ENCODE data around the gene ZNF598.

Gene ZNF598

GRCh38 chr16:1960665-1961630, 48.7 kb downstream of the ZNF598 start (continued):
- TF ChIP-seq PATZ1 (tag by site-specific recombination; IDR thresholded peaks at IDR 0.05) (no peak), ZNF354C (tag by site-specific recombination; IDR thresholded peaks at IDR 0.05; ENCODE audit: borderline replicate concordance, low read depth) (no peak), ZNF792 (tag by site-specific recombination; IDR thresholded peaks at IDR 0.05) (no peak), ZNF266 (tag by site-specific recombination; IDR thresholded peaks at IDR 0.05; ENCODE audit: low read depth) (no peak), ZBTB26 (tag by site-specific recombination; optimal IDR thresholded peaks at IDR 0.05) (peak; percentile 27), MYNN (tag by site-specific recombination; IDR thresholded peaks at IDR 0.05; ENCODE audit: borderline replicate concordance) (no peak), ZNF138 (tag by site-specific recombination; IDR thresholded peaks at IDR 0.05; ENCODE audit: borderline replicate concordance) (no peak), PRDM1 (tag by site-specific recombination; IDR thresholded peaks at IDR 0.05) (no peak), ZFP69B (tag by site-specific recombination; IDR thresholded peaks at IDR 0.05) (no peak), ZBTB17 (tag by site-specific recombination; IDR thresholded peaks at IDR 0.05) (peak; percentile 95), ZXDB (tag by site-specific recombination; IDR thresholded peaks at IDR 0.05) (peak; percentile 74), ZNF768 (tag by site-specific recombination; IDR thresholded peaks at IDR 0.05) (0 out of 2 replicates have a peak, but pooled peaks have one; percentile 19), ZNF155 (tag by site-specific recombination; IDR thresholded peaks at IDR 0.05) (no peak), ZNF23 (tag by site-specific recombination; IDR thresholded peaks at IDR 0.05; ENCODE audit: borderline replicate concordance) (no peak), HOXA7 (CRISPR knock-in tag; IDR thresholded peaks at IDR 0.05; ENCODE audit: borderline replicate concordance) (no peak), ZNF174 (tag by site-specific recombination; IDR thresholded peaks at IDR 0.05) (no peak), ZNF521 (tag by site-specific recombination; IDR thresholded peaks at IDR 0.05) (no peak), ZNF404 (tag by site-specific recombination; IDR thresholded peaks at IDR 0.05) (no peak), YY2 (tag by site-specific recombination; IDR thresholded peaks at IDR 0.05) (no peak), ZBTB48 (tag by site-specific recombination; IDR thresholded peaks at IDR 0.05) (no peak), GLIS1 (tag by site-specific recombination; IDR thresholded peaks at IDR 0.05) (no peak; the same call in 1 of the 2 replicates), OVOL3 (tag by site-specific recombination; IDR thresholded peaks at IDR 0.05) (0 out of 2 replicates have a peak, but pooled peaks have one; percentile 27), ZNF426 (tag by site-specific recombination; IDR thresholded peaks at IDR 0.05) (no peak), ZNF146 (tag by site-specific recombination; IDR thresholded peaks at IDR 0.05) (0 out of 2 replicates have a peak, but pooled peaks have one; percentile 9), CTCF (tag by site-specific recombination; IDR thresholded peaks at IDR 0.05) (no peak), TRIM28 (IDR thresholded peaks at IDR 0.05; ENCODE audit: borderline replicate concordance, low read length) (peak; percentile 67; the same call in 1 of the 2 replicates), ZNF544 (tag by site-specific recombination; IDR thresholded peaks at IDR 0.05) (no peak), ZNF776 (tag by site-specific recombination; IDR thresholded peaks at IDR 0.05; ENCODE audit: borderline replicate concordance) (no peak), ZNF335 (tag by site-specific recombination; conservative IDR thresholded peaks at IDR 0.05) (no peak), ZNF561 (tag by site-specific recombination; IDR thresholded peaks at IDR 0.05; ENCODE audit: borderline replicate concordance) (no peak; the same call in 1 of the 2 replicates)
- TF ChIP-seq, protein P1, sequence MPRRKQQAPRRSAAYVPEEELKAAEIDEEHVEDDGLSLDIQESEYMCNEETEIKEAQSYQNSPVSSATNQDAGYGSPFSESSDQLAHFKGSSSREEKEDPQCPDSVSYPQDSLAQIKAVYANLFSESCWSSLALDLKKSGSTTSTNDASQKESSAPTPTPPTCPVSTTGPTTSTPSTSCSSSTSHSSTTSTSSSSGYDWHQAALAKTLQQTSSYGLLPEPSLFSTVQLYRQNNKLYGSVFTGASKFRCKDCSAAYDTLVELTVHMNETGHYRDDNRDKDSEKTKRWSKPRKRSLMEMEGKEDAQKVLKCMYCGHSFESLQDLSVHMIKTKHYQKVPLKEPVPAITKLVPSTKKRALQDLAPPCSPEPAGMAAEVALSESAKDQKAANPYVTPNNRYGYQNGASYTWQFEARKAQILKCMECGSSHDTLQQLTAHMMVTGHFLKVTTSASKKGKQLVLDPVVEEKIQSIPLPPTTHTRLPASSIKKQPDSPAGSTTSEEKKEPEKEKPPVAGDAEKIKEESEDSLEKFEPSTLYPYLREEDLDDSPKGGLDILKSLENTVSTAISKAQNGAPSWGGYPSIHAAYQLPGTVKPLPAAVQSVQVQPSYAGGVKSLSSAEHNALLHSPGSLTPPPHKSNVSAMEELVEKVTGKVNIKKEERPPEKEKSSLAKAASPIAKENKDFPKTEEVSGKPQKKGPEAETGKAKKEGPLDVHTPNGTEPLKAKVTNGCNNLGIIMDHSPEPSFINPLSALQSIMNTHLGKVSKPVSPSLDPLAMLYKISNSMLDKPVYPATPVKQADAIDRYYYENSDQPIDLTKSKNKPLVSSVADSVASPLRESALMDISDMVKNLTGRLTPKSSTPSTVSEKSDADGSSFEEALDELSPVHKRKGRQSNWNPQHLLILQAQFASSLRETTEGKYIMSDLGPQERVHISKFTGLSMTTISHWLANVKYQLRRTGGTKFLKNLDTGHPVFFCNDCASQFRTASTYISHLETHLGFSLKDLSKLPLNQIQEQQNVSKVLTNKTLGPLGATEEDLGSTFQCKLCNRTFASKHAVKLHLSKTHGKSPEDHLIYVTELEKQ (tag by site-specific recombination; IDR thresholded peaks at IDR 0.05; ENCODE audit: borderline replicate concordance) = no peak
